ENCODE data around the gene CATSPER3. TPM values are rescaled to one million over a fixed set of nuclear protein-coding genes. Genes with fewer than 3 reads are reported as not detected.

CATSPER3 gene
- total RNA-seq, 1 experiment from 2014 or later = 1.9 TPM

DNA sequence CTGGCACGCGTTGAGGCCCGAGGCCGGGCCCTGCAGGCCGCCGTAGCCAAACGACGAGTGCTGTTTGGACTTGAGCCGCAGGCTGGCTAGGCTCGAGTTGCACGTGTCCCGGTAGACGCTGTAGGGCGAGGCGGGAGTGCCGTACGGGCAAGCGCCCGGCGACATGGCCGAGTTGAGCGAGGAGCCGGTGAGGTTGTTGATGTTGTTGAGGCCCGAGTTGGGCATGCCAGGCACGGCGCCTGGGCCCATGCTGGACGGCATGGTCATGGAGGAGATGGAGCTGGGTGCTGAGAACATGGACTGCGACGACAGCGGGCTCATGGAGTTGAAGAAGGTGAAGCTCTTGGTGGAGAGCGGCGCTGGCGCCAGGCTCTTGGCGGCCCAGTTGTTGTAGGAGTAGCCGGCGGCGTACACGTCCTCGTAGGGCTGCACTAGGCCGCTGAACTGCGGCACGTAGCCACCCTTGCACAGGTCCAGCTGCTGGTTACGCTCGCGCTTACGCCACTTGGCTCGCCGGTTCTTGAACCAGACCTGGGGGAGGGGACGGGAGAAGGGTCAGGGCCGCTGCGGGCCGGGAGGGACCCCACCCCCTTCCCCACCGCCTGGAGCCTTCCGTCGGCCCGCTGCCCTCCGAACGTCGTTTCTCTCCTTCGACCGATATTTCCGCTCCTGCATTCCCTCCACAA is 61.2 kb downstream of the CATSPER3 start:
- ChIA-PET POLR2A (no interaction called here), CTCF (interaction anchor here (0.6 to 1.0 kb wide), 4 partner anchors 125 to 214 kb away, joined by 3 to 5 read pairs (median 3); no protein-coding TSS in a partner anchor)
- intact Hi-C loops (cut with micrococcal nuclease) = no loop called here
- TF ChIP-seq, protein P1, sequence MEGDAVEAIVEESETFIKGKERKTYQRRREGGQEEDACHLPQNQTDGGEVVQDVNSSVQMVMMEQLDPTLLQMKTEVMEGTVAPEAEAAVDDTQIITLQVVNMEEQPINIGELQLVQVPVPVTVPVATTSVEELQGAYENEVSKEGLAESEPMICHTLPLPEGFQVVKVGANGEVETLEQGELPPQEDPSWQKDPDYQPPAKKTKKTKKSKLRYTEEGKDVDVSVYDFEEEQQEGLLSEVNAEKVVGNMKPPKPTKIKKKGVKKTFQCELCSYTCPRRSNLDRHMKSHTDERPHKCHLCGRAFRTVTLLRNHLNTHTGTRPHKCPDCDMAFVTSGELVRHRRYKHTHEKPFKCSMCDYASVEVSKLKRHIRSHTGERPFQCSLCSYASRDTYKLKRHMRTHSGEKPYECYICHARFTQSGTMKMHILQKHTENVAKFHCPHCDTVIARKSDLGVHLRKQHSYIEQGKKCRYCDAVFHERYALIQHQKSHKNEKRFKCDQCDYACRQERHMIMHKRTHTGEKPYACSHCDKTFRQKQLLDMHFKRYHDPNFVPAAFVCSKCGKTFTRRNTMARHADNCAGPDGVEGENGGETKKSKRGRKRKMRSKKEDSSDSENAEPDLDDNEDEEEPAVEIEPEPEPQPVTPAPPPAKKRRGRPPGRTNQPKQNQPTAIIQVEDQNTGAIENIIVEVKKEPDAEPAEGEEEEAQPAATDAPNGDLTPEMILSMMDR (IDR thresholded peaks at IDR 0.05; ENCODE audit: unreplicated experiment) = no peak
- H3K27ac Mint-ChIP-seq (ENCODE audit: low read depth, unreplicated experiment) = no peak overlapping the region
- DNase-seq (ENCODE audit: unreplicated experiment) = no peak
- H3K4me1 Mint-ChIP-seq (ENCODE audit: insufficient read depth, unreplicated experiment) = peaks cover 16% of the 10 kb centered on the region
- peaks cover 8% of the 10 kb centered on the region for H3K9me3 Mint-ChIP-seq (ENCODE audit: unreplicated experiment)
- BruUV-seq (replicated peaks) = no TSS peak
- H3K36me3 Mint-ChIP-seq (ENCODE audit: insufficient read depth, unreplicated experiment) = peaks cover 26% of the 10 kb centered on the region
- no peak overlapping the region for H3K4me3 Mint-ChIP-seq (ENCODE audit: unreplicated experiment)
- H3K27me3 Mint-ChIP-seq (ENCODE audit: insufficient read depth, unreplicated experiment) = no peaks in the 10 kb centered on the region

DNA sequence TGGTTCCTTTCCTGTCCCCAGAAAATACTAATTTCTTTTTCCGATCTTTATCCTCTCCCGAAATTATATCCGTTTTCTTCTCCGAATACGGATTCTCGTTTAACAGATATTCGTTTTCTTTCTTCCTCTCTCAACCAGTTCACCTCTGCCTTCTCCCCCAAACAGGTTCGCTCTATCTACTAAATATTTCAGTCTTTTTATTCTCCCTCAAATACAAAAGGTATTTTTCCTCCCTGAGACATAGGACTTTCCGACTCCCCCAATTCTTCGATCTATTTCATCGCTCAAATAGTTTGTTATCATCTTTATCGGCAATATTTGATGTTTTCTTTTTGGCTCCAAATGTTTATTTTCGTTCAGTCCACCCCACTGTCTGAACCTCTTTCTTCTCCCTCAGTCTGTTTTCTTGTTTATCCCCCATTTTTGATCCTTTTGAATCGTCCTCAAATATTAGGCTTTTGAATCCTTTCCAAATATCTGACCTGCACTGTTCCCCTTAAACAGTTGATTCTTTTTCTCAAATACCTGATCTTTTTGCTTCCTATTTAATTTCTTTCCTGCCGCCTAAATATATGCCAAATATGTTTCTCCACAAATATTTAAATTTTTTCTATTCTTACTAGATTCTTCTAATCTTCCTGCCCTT is 61.9 kb downstream of the CATSPER3 start:
- intact Hi-C loops (cut with micrococcal nuclease) = loop anchor here (5.0 kb wide), 2 partner anchors 178 to 303 kb away; no protein-coding TSS in a partner anchor
- Mint-ChIP-seq H3K4me3 (ENCODE audit: unreplicated experiment) (no peak overlapping the region), H3K4me1 (ENCODE audit: insufficient read depth, unreplicated experiment) (peaks cover 17% of the 10 kb centered on the region), H3K27me3 (ENCODE audit: insufficient read depth, unreplicated experiment) (no peaks in the 10 kb centered on the region), H3K27ac (ENCODE audit: low read depth, unreplicated experiment) (no peak overlapping the region), H3K9me3 (ENCODE audit: unreplicated experiment) (peaks cover 8% of the 10 kb centered on the region), H3K36me3 (ENCODE audit: insufficient read depth, unreplicated experiment) (peaks cover 26% of the 10 kb centered on the region)
- ChIA-PET POLR2A (interaction anchor here (0.8 kb wide), 1 partner anchor 110 kb away, joined by 3 read pairs; no protein-coding TSS in a partner anchor), CTCF (interaction anchor here (0.5 to 1.0 kb wide), 4 partner anchors 21 to 187 kb away, joined by 3 to 5 read pairs (median 3); no protein-coding TSS in a partner anchor)
- BruUV-seq (replicated peaks) = no TSS peak
- DNase-seq (ENCODE audit: unreplicated experiment) = no peak
- TF ChIP-seq, protein P1 (IDR thresholded peaks at IDR 0.05; ENCODE audit: unreplicated experiment) = no peak

DNA sequence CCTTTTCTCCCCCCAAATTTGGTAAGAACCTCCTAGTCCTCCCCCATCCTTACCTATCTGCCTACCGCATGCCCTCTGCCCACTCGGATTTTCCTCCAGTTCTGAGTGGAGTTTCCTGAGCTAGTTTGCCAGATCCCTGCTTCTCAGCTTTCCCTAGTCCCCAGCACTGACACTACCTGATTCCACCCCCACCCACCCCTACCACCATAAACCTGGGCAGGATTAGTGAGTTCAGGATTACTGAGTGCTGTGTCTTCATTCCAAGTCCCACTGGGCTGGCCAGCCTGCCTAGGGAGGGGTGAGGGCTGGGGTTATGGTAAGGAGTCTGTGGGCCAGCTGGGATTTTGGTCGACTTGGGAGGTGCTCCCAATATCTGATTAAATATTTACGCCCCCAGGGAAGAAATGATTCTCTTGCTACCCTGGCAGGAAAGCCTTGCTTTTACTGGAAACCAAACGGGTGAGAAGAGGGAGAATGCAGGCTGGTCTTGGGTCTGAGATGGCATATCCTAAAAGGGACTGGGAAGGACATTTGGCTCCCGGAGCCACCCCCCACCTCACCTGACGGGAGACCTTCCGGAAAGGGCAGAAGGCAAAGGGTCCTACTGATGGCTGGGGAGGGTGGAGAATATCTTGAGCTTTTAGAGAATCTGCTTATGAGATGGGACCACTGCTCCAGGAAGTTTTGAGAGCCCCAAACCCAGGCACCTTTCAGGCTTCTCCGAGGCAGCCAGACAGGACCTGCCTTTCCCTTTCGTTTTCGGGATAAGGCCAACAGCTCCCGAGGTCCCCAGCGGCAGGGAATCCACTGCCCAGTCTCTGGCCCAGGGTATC is 62.6 kb downstream of the CATSPER3 start:
- Mint-ChIP-seq H3K36me3 (ENCODE audit: insufficient read depth, unreplicated experiment) (peaks cover 26% of the 10 kb centered on the region), H3K27me3 (ENCODE audit: insufficient read depth, unreplicated experiment) (no peaks in the 10 kb centered on the region), H3K27ac (ENCODE audit: low read depth, unreplicated experiment) (peak overlapping the region; percentile 3), H3K4me3 (ENCODE audit: unreplicated experiment) (no peak overlapping the region), H3K9me3 (ENCODE audit: unreplicated experiment) (peaks cover 8% of the 10 kb centered on the region), H3K4me1 (ENCODE audit: insufficient read depth, unreplicated experiment) (peaks cover 17% of the 10 kb centered on the region)
- ChIA-PET POLR2A (interaction anchor here (0.8 kb wide), 1 partner anchor 110 kb away, joined by 3 read pairs; no protein-coding TSS in a partner anchor), CTCF (interaction anchor here (0.5 to 1.5 kb wide), 4 partner anchors 8 to 303 kb away, joined by 3 read pairs; no protein-coding TSS in a partner anchor)
- intact Hi-C loops (cut with micrococcal nuclease) = loop anchor here (5.0 kb wide), 2 partner anchors 177 to 302 kb away; no protein-coding TSS in a partner anchor
- TF ChIP-seq, protein P1 (IDR thresholded peaks at IDR 0.05; ENCODE audit: unreplicated experiment) = no peak
- no peak for DNase-seq (ENCODE audit: unreplicated experiment)
- no TSS peak for BruUV-seq (replicated peaks)
